Gastrocnemius medialis (tissue), 4 donors: ENCODE data around the gene NIPAL1. TPM values are rescaled to one million over a fixed set of nuclear protein-coding genes. Genes with fewer than 3 reads are reported as not detected.

Experiments
- ATAC-seq, 2 donors: fragments of 150-250 bp; one replicate each; pipeline ENCODE4 v1.9.1; 2016
- DNase-seq, 2 donors: peaks; one replicate each; pipeline ENCODE4 v3.0.0-alpha.2; 2019
- H3K27ac ChIP-seq, 4 donors: fragments of 200-600 bp; sonication (generic); 1 replicate in 1 of 4; 2 replicates in 3 of 4; pipeline ENCODE4 v1.5.1; 2016 to 2018; ENCODE audit warnings: mild to moderate bottlenecking in 2 of 4, moderate library complexity in 1 of 4
- H3K27me3 ChIP-seq, 3 donors: fragments of 200-600 bp; sonication (generic) in 2 of 3; 1 replicate in 1 of 3; 2 replicates in 2 of 3; pipeline versions ENCODE4 v1.5.1 to v1.6.0; 2016 to 2019; ENCODE audit warnings: mild to moderate bottlenecking in 1 of 3, moderate library complexity in 1 of 3
- H3K36me3 ChIP-seq, 2 donors: fragments of 200-600 bp; sonication (generic) in 1 of 2; one replicate each; pipeline ENCODE4 v1.5.1; 2017 to 2018
- H3K4me1 ChIP-seq, 2 donors: fragments of 200-600 bp; sonication (generic) in 1 of 2; one replicate each; pipeline ENCODE4 v1.5.1; 2016 to 2017; ENCODE audit warnings: mild to moderate bottlenecking in 2 of 2
- H3K4me3 ChIP-seq, 4 donors: fragments of 200-600 bp; sonication (generic) in 3 of 4; 1 replicate in 1 of 4; 2 replicates in 3 of 4; pipeline ENCODE4 v1.5.1; 2016 to 2019; ENCODE audit warnings: mild to moderate bottlenecking in 2 of 4
- H3K9me3 ChIP-seq, 3 donors: fragments of 200-600 bp; sonication (generic) in 2 of 3; 1 replicate in 1 of 3; 2 replicates in 2 of 3; pipeline ENCODE4 v1.5.1; 2016 to 2019
- POLR2A ChIP-seq, 2 donors: fragments of 450-650 bp; IDR thresholded peaks; one replicate each; pipeline ENCODE4 v1.6.1; 2017; ENCODE audit warnings: antibody characterized with exemption in 2 of 2, mild to moderate bottlenecking in 2 of 2, moderate library complexity in 2 of 2
- in situ Hi-C, 4 donors: fragments of 200-750 bp; cut with MboI; loops; one replicate each; pipeline versions ENCODE4 v1.15.0 to v1.8.0; 2017; ENCODE audit warnings: low sequenced_read_pairs in 4 of 4
- intact Hi-C: fragments of 100-400 bp; cut with DNase I; formaldehyde crosslinking; loops from one replicate; pipeline ENCODE4 v1.15.1; 2023; ENCODE audit warnings: low total_unique reads
- total RNA-seq, 4 donors: library from RNA; depleted of rRNA; stranded (reverse); fragments of >200 nt; gene quantifications; one replicate each; pipeline versions ENCODE4 v1.1.0 to v1.2.3, GENCODE V29; 2016
- TF ChIP-seq, protein P1 (sequence below), 5 experiments: fragments of 450-650 bp in 3 of 5; fragments of 200-600 bp in 2 of 5; sonication (generic) in 2 of 5; IDR thresholded peaks in 4 of 5; conservative IDR thresholded peaks in 1 of 5; 1 replicate in 4 of 5; 2 replicates in 1 of 5; pipeline ENCODE4 v1.5.1; 2016 to 2019; ENCODE audit warnings: antibody characterized with exemption in 5 of 5, mild to moderate bottlenecking in 3 of 5, moderate library complexity in 3 of 5

Gene NIPAL1
- total RNA-seq, 4 donors from 2014 or later, result 0.07 to 0.51 (median 0.15) TPM; not detected in 1

DNA sequence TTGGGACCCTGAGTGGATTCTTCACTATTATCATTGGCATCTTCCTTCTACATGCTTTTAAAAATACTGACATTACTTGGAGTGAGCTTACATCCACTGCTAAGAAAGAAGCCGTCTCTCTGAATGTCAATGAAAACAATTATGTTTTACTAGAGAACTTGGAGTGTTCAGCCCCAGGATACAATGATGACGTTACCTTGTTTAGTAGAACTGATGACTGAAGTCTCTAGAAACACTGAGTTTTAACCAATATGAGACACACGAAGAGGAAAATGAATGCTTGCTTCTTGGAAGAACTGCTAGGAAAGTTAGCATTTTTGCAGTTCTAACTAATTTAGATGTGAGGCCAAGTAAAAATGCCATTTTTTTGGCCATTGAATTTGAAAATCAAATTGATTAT, 19.4 kb downstream of the NIPAL1 start:
- Histone ChIP-seq H3K27ac (no peak overlapping the region), H3K4me1 (peaks cover 19 to 20% of the 10 kb centered on the region in 2 donors), H3K27me3 (no peaks in the 10 kb centered on the region), H3K36me3 (no peaks in the 10 kb centered on the region), H3K9me3 (no peaks in the 10 kb centered on the region), H3K4me3 (no peak overlapping the region)
- intact Hi-C loops, result no loop called here
- TF ChIP-seq POLR2A (IDR thresholded peaks at IDR 0.05), result no peak
- TF ChIP-seq, protein P1, sequence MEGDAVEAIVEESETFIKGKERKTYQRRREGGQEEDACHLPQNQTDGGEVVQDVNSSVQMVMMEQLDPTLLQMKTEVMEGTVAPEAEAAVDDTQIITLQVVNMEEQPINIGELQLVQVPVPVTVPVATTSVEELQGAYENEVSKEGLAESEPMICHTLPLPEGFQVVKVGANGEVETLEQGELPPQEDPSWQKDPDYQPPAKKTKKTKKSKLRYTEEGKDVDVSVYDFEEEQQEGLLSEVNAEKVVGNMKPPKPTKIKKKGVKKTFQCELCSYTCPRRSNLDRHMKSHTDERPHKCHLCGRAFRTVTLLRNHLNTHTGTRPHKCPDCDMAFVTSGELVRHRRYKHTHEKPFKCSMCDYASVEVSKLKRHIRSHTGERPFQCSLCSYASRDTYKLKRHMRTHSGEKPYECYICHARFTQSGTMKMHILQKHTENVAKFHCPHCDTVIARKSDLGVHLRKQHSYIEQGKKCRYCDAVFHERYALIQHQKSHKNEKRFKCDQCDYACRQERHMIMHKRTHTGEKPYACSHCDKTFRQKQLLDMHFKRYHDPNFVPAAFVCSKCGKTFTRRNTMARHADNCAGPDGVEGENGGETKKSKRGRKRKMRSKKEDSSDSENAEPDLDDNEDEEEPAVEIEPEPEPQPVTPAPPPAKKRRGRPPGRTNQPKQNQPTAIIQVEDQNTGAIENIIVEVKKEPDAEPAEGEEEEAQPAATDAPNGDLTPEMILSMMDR (IDR thresholded peaks at IDR 0.05 in 4 of 5, conservative IDR thresholded peaks at IDR 0.05 in 1 of 5), result no peak
- DNase-seq (no peak), ATAC-seq (no peak)
- in situ Hi-C loops, result no loop called here

DNA sequence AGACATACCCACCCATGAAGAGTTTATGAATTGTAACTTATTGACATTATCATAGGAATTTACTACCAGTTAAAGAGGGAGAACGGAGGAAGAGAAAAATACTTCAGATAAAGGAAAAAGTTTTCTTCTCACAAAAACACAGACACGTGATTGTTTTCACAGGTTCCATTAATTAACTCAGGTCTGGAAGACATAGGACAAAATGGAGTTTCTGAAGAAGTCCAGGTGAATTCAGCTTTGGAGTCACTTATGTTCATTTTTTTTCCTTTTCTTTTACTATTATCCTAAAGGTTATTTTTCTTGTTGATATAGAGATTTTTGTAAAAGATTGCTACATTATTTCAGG, 20.5 kb downstream of the NIPAL1 start:
- intact Hi-C loops (no loop called here), in situ Hi-C loops (no loop called here)
- DNase-seq, result no peak
- H3K27me3 ChIP-seq, result no peaks in the 10 kb centered on the region
- H3K27ac ChIP-seq, result no peak overlapping the region
- no peaks in the 10 kb centered on the region for H3K36me3 ChIP-seq
- peaks cover 19 to 20% of the 10 kb centered on the region in 2 donors for H3K4me1 ChIP-seq
- no peak for TF ChIP-seq POLR2A (IDR thresholded peaks at IDR 0.05)
- TF ChIP-seq, protein P1 (IDR thresholded peaks at IDR 0.05 in 4 of 5, conservative IDR thresholded peaks at IDR 0.05 in 1 of 5), result no peak
- H3K9me3 ChIP-seq, result no peaks in the 10 kb centered on the region
- no peak for ATAC-seq
- no peak overlapping the region for H3K4me3 ChIP-seq

DNA sequence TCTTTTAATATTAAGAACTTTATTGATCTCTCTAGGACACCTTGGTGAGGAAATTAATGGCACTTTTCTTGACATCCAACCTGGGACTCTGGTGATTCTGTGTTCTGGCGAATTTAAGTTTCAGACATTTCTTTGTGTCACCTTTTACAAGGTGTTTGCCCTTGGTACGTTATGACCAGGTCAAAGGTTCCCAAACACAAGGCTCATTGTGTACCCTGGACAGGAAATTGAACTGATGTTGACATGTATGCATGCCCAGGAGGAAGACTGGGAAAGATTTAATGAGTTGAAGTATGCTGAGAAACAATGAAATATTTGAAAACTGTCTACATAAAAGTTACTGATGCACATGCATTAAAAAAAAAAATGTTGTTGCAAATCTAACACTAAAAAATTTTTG, 22.1 kb downstream of the NIPAL1 start:
- H3K4me1 ChIP-seq, result peaks cover 14 to 20% of the 10 kb centered on the region in 2 donors
- no peaks in the 10 kb centered on the region for H3K27me3 ChIP-seq
- no peak for TF ChIP-seq POLR2A (IDR thresholded peaks at IDR 0.05)
- in situ Hi-C loops (no loop called here), intact Hi-C loops (no loop called here)
- no peak overlapping the region for H3K27ac ChIP-seq
- H3K9me3 ChIP-seq, result no peaks in the 10 kb centered on the region
- ATAC-seq (no peak), DNase-seq (no peak)
- no peaks in the 10 kb centered on the region for H3K36me3 ChIP-seq
- H3K4me3 ChIP-seq, result no peak overlapping the region

DNA sequence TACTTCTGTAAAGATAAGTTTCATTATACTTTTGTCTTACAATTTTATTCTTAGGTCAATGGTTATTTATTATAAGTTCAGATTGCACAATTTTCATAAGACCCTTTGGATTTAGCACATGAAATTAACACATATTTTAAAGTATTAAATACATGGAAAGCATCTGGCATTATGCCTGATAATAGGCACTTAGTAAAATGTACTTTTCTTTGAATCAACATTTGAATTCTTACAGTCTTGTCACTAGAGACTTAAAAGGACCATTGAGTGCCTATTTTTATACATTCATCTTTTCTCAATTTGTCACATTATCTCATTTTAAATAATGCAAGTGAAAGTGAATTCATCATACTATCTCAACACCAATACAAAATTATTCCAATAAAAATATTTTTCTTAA, 23.0 kb downstream of the NIPAL1 start:
- no peak overlapping the region for H3K4me3 ChIP-seq
- peaks cover 15 to 21% of the 10 kb centered on the region in 2 donors for H3K4me1 ChIP-seq
- no peaks in the 10 kb centered on the region for H3K27me3 ChIP-seq
- no peaks in the 10 kb centered on the region for H3K36me3 ChIP-seq
- intact Hi-C loops (no loop called here), in situ Hi-C loops (no loop called here)
- no peak for ATAC-seq
- DNase-seq, result no peak
- TF ChIP-seq, protein P1 (IDR thresholded peaks at IDR 0.05 in 4 of 5, conservative IDR thresholded peaks at IDR 0.05 in 1 of 5), result no peak
- TF ChIP-seq POLR2A (IDR thresholded peaks at IDR 0.05), result no peak
- no peak overlapping the region for H3K27ac ChIP-seq
- no peaks in the 10 kb centered on the region for H3K9me3 ChIP-seq

DNA sequence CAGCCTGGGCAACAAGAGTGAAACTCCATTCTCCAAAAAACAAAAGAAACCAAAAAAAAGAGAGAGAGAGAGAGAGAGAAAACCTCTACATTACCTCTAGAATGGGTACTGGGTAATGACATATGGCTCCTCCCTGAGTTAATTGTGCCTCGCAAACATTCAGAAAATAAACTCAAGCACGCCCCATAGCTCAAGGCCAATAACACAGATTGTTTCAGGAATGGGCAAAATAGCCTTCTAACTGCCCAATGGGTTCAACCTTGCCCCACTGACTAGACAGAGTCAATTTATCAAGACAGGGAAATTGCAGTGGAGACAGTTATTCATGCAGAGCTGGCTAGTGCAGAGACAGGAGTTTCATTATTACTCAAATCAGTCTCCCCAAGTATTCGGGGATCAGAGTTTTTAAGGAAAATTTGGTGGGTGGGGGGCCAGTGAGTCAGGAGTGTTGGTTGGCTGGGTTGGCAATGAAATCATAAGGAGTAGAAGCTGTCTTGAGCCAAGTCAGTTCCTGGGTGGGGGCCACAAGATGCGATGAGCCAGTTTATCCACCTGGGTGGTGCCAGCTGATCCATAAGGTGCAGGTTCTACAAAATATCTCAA, 25.1 kb downstream of the NIPAL1 start:
- H3K36me3 ChIP-seq, result no peaks in the 10 kb centered on the region
- no peaks in the 10 kb centered on the region for H3K9me3 ChIP-seq
- in situ Hi-C loops, result no loop called here
- TF ChIP-seq, protein P1 (IDR thresholded peaks at IDR 0.05 in 4 of 5, conservative IDR thresholded peaks at IDR 0.05 in 1 of 5), result no peak
- TF ChIP-seq POLR2A (IDR thresholded peaks at IDR 0.05), result no peak
- peaks cover 13 to 21% of the 10 kb centered on the region in 2 donors for H3K4me1 ChIP-seq
- ATAC-seq (no peak), DNase-seq (no peak)
- intact Hi-C loops, result loop anchor here (2.0 kb wide), 1 partner anchor 25 kb away; the partner anchor contains the start of genes CNGA1 and NIPAL1
- H3K27ac ChIP-seq, result no peak overlapping the region
- H3K4me3 ChIP-seq, result no peak overlapping the region
- H3K27me3 ChIP-seq, result no peaks in the 10 kb centered on the region
